ENCODE measurements around the gene SLC66A1.

- TF ChIP-seq CTCF (IDR thresholded peaks at IDR 0.05) (no peak), EP300 (IDR thresholded peaks at IDR 0.05; ENCODE audit: low read depth) (no peak)
These were observed 47.2 kb downstream of the SLC66A1 start for GRCh38 chr1:19359357-19359756.
